NB4 (cell line): ENCODE measurements around the gene JAZF1.

Experiments
- CTCF ChIP-seq: IDR thresholded peaks from one replicate; pipeline ENCODE4 v1.5.1; 2012; ENCODE audit warnings: low read depth, low read length
- MAX ChIP-seq: IDR thresholded peaks from 2 replicates; pipeline ENCODE4 v1.6.1; 2011; ENCODE audit warnings: low read depth, low read length
- POLR2A ChIP-seq: IDR thresholded peaks from 2 replicates; pipeline ENCODE4 v1.6.1; 2011; ENCODE audit warnings: mild to moderate bottlenecking; ENCODE audit not compliant: insufficient read length; ENCODE audit errors: extremely low read depth

- no peak for TF ChIP-seq CTCF
- TF ChIP-seq MAX: no peak
- no peak for TF ChIP-seq POLR2A
These were observed 354.7 kb downstream of the JAZF1 start for GRCh38 chr7:27825891-27826290.
